HEK293 (cell line): ENCODE measurements around the gene TAX1BP1.

Source experiments
- CTCF ChIA-PET: fragments of 350-600 bp; formaldehyde crosslinking; extraction: SDS; loops from one replicate; lab custom pipeline; 2021; ENCODE audit warnings: antibody characterized with exemption; lab: Yijun Ruan, JAX
- POLR2A ChIA-PET: fragments of 300-600 bp; formaldehyde crosslinking; extraction: SDS; loops from one replicate; lab custom pipeline; 2020; ENCODE audit warnings: antibody characterized with exemption, inconsistent platforms; lab: Yijun Ruan, JAX
- H3K27ac ChIP-seq: fragments of 200-500 bp; sonication (Bioruptor generic); 2 replicates; pipeline ENCODE4 v1.5.1; 2014; ENCODE audit warnings: low read depth, low read length, control low read depth, inconsistent platforms; ENCODE audit errors: extremely low read depth
- H3K36me3 ChIP-seq, 2 experiments: fragments of 200-500 bp in 1 of 2; sonication (Bioruptor generic) in 1 of 2; 1 replicate in 1 of 2; 2 replicates in 1 of 2; pipeline ENCODE4 v1.5.1; 2014 to 2017; ENCODE audit warnings: inconsistent platforms in 2 of 2, low read length in 2 of 2; ENCODE audit not compliant: control insufficient read depth in 2 of 2, insufficient read depth in 1 of 2
- H3K4me1 ChIP-seq: fragments of 200-500 bp; sonication (Bioruptor generic); 2 replicates; pipeline ENCODE4 v1.5.1; 2014; ENCODE audit warnings: mild to moderate bottlenecking, low read length, inconsistent platforms; ENCODE audit not compliant: control insufficient read depth, insufficient read depth
- H3K4me3 ChIP-seq: 2 replicates; pipeline ENCODE4 v1.5.1; 2011; ENCODE audit warnings: low read depth, mild to moderate bottlenecking, control low read depth, low read length, moderate library complexity
- H3K9me3 ChIP-seq: fragments of 200-500 bp; sonication (Bioruptor generic); 2 replicates; pipeline ENCODE4 v1.5.1; 2014; ENCODE audit warnings: low read depth, low read length, inconsistent platforms; ENCODE audit not compliant: control insufficient read depth, insufficient read depth
- GLI4 ChIP-seq: fragments of 450-650 bp; formaldehyde crosslinking; IDR thresholded peaks from 2 replicates; pipeline ENCODE4 v1.5.1; 2016; ENCODE audit warnings: missing biosample characterization, missing genetic modification characterization
- KLF1 ChIP-seq: fragments of 450-650 bp; formaldehyde crosslinking; IDR thresholded peaks from 2 replicates; pipeline ENCODE4 v1.5.1; 2016; ENCODE audit warnings: missing biosample characterization, missing genetic modification characterization
- PRDM1 ChIP-seq: fragments of 450-650 bp; formaldehyde crosslinking; IDR thresholded peaks from 2 replicates; pipeline ENCODE4; 2016; ENCODE audit warnings: missing biosample characterization, missing genetic modification characterization
- PRDM10 ChIP-seq: fragments of 450-650 bp; formaldehyde crosslinking; IDR thresholded peaks from 2 replicates; pipeline ENCODE4 v1.5.1; 2016; ENCODE audit warnings: missing biosample characterization, missing genetic modification characterization
- RBAK ChIP-seq: fragments of 450-650 bp; formaldehyde crosslinking; IDR thresholded peaks from 2 replicates; pipeline ENCODE4 v1.5.1; 2016; ENCODE audit warnings: missing biosample characterization, missing genetic modification characterization
- REPIN1 ChIP-seq: fragments of 450-650 bp; formaldehyde crosslinking; IDR thresholded peaks from 2 replicates; pipeline ENCODE4 v1.5.1; 2017; ENCODE audit warnings: missing biosample characterization, missing genetic modification characterization, low read depth
- ZFP37 ChIP-seq: fragments of 450-650 bp; formaldehyde crosslinking; IDR thresholded peaks from 2 replicates; pipeline ENCODE4 v1.5.1; 2016; ENCODE audit warnings: missing biosample characterization, missing genetic modification characterization
- ZFP69B ChIP-seq: fragments of 450-650 bp; formaldehyde crosslinking; IDR thresholded peaks from 2 replicates; pipeline ENCODE4 v1.5.1; 2016; ENCODE audit warnings: missing biosample characterization, missing genetic modification characterization
- ZNF214 ChIP-seq: fragments of 450-650 bp; formaldehyde crosslinking; IDR thresholded peaks from 2 replicates; pipeline ENCODE4 v1.5.1; 2017; ENCODE audit warnings: missing biosample characterization, mild to moderate bottlenecking, missing genetic modification characterization, borderline replicate concordance
- ZNF302 ChIP-seq: fragments of 450-650 bp; formaldehyde crosslinking; IDR thresholded peaks from 2 replicates; pipeline ENCODE4 v1.5.1; 2016; ENCODE audit warnings: missing biosample characterization, missing genetic modification characterization, low read depth
- ZNF404 ChIP-seq: fragments of 450-650 bp; formaldehyde crosslinking; IDR thresholded peaks from 2 replicates; pipeline ENCODE4 v1.5.1; 2017; ENCODE audit warnings: missing biosample characterization, missing genetic modification characterization
- ZNF600 ChIP-seq: fragments of 450-650 bp; formaldehyde crosslinking; IDR thresholded peaks from 2 replicates; pipeline ENCODE4 v1.5.1; 2016; ENCODE audit warnings: missing biosample characterization, missing genetic modification characterization
- ZNF610 ChIP-seq: fragments of 450-650 bp; formaldehyde crosslinking; IDR thresholded peaks from 2 replicates; pipeline ENCODE4 v1.5.1; 2016; ENCODE audit warnings: missing biosample characterization, missing genetic modification characterization, borderline replicate concordance
- ZNF626 ChIP-seq: fragments of 450-650 bp; sonication (Bioruptor Pico); formaldehyde crosslinking; IDR thresholded peaks from 2 replicates; pipeline ENCODE4 v1.5.1; 2018; ENCODE audit warnings: missing biosample characterization, missing genetic modification characterization, inconsistent platforms
- ZNF654 ChIP-seq: fragments of 450-650 bp; formaldehyde crosslinking; IDR thresholded peaks from 2 replicates; pipeline ENCODE4 v1.5.1; 2016; ENCODE audit warnings: low read depth, missing biosample characterization, missing genetic modification characterization
- ZNF660 ChIP-seq: fragments of 450-650 bp; IDR thresholded peaks from 2 replicates; pipeline ENCODE4 v1.5.1; 2018; ENCODE audit warnings: missing biosample characterization, mild to moderate bottlenecking, missing genetic modification characterization
- ZNF768 ChIP-seq: fragments of 450-650 bp; formaldehyde crosslinking; IDR thresholded peaks from 2 replicates; pipeline ENCODE4 v1.5.1; 2018; ENCODE audit warnings: missing biosample characterization, mild to moderate bottlenecking, missing genetic modification characterization
- ZNF776 ChIP-seq: fragments of 450-650 bp; formaldehyde crosslinking; IDR thresholded peaks from 2 replicates; pipeline ENCODE4 v1.5.0; 2017; ENCODE audit warnings: missing biosample characterization, missing genetic modification characterization, borderline replicate concordance
- ZNF830 ChIP-seq: fragments of 450-650 bp; IDR thresholded peaks from 2 replicates; pipeline ENCODE4 v1.5.0; 2018; ENCODE audit warnings: missing biosample characterization, missing genetic modification characterization, low read depth, mild to moderate bottlenecking, moderate library complexity
- ZNF843 ChIP-seq: fragments of 450-650 bp; formaldehyde crosslinking; IDR thresholded peaks from 2 replicates; pipeline ENCODE4 v1.5.1; 2016; ENCODE audit warnings: missing biosample characterization, missing genetic modification characterization
- ZSCAN5A ChIP-seq: fragments of 450-650 bp; formaldehyde crosslinking; IDR thresholded peaks from 2 replicates; pipeline ENCODE4 v1.5.1; 2016; ENCODE audit warnings: missing biosample characterization, missing genetic modification characterization
- TF ChIP-seq, protein P1 (sequence below): fragments of 450-650 bp; formaldehyde crosslinking; IDR thresholded peaks from 2 replicates; pipeline ENCODE4 v1.5.1; 2016; ENCODE audit warnings: missing biosample characterization, missing genetic modification characterization
- TF ChIP-seq, protein P2 (sequence below): fragments of 450-650 bp; formaldehyde crosslinking; IDR thresholded peaks from 2 replicates; pipeline ENCODE4 v1.5.1; 2016; ENCODE audit warnings: missing biosample characterization, missing genetic modification characterization

The TAX1BP1 gene

GRCh38 chr7:27771111-27771510 lies 31.1 kb downstream of the TAX1BP1 start (continued):
- TF ChIP-seq, protein P1, sequence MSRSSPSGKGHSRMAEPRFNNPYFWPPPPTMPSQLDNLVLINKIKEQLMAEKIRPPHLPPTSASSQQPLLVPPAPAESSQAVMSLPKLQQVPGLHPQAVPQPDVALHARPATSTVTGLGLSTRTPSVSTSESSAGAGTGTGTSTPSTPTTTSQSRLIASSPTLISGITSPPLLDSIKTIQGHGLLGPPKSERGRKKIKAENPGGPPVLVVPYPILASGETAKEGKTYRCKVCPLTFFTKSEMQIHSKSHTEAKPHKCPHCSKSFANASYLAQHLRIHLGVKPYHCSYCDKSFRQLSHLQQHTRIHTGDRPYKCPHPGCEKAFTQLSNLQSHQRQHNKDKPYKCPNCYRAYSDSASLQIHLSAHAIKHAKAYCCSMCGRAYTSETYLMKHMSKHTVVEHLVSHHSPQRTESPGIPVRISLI (tag by site-specific recombination) = 0 out of 2 replicates have a peak, but pooled peaks have one; percentile 84

DNA sequence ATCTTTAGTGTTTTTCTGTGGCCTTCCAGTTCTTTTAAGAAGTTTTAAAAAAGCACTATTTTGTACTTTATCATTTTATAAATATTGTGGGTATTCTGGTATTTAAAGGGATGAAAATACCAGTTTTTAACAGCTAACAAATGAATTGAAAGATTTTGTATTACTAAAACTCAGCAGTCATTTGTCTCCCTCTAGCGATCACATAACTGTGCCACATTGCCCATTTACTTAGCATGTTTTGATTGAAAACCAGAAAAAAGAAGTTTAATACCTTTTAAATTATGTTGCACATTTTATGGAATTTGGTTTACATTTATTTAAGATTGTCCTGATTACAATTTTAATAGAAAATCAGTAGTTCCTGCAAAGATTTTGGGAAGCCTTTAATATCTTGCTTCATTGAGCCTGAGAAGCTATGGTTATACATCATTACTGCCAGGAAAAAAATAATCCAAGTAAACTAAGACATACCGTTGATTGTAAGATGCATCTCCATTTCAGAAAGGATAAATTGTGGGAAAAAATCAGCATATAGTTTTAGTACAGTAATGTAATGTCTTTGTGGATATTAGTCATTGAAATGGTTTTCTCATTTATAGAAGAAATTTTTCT lies 34.9 kb downstream of the TAX1BP1 start:
- POLR2A ChIA-PET = interaction anchor here (0.7 to 0.9 kb wide), 2 partner anchors 30 to 34 kb away, joined by 3 to 4 read pairs; no protein-coding TSS in a partner anchor
- Histone ChIP-seq H3K4me1 (no peaks in the 10 kb centered on the region), H3K36me3 (peaks cover 8 to 18% of the 10 kb centered on the region in 2 experiments; a peak in 2 of 3 replicates), H3K9me3 (no peaks in the 10 kb centered on the region), H3K4me3 (no peak overlapping the region), H3K27ac (no peak overlapping the region)
- no peak for TF ChIP-seq RBAK
- no peak for TF ChIP-seq ZFP37 (tag by site-specific recombination)
- peak; percentile 52 for TF ChIP-seq ZNF654
- CTCF ChIA-PET = interaction anchor here (0.5 to 3.1 kb wide), 26 partner anchors 7 to 579 kb away, joined by 3 to 19 read pairs (median 4); partner anchors contain the start of gene HOXA13

DNA sequence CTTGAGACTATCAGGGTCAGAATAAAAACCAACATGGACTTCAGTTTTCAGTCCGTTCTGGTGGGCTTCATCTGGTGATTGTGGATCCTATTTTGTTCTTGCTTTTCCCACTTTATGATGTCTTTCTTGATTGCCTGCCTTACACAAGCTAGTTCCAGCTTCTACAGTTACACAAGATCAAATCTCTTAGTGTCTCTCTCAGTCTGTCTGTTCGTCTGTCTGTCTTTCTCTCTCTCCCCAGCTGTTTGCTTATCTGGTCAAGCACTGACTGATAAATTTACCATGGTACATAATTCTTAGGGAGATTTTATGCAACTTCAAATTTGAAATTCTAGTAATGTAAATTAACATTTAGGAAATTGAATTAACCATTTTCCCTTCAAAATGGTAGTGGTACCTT lies 35.8 kb downstream of the TAX1BP1 start:
- H3K9me3 ChIP-seq = no peaks in the 10 kb centered on the region
- POLR2A ChIA-PET = no interaction called here
- TF ChIP-seq PRDM10 = no peak
- TF ChIP-seq, protein P2, sequence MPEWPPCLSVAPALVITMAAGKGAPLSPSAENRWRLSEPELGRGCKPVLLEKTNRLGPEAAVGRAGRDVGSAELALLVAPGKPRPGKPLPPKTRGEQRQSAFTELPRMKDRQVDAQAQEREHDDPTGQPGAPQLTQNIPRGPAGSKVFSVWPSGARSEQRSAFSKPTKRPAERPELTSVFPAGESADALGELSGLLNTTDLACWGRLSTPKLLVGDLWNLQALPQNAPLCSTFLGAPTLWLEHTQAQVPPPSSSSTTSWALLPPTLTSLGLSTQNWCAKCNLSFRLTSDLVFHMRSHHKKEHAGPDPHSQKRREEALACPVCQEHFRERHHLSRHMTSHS (tag by site-specific recombination) = no peak
- TF ChIP-seq ZFP69B (tag by site-specific recombination) = no peak
- no peak for TF ChIP-seq PRDM1
- TF ChIP-seq REPIN1 (tag by site-specific recombination) = no peak
- TF ChIP-seq ZNF830 = no peak
- TF ChIP-seq, all 188 proteins: peak for 0
- CTCF ChIA-PET = interaction anchor here (0.6 to 3.1 kb wide), 6 partner anchors 9 to 245 kb away, joined by 3 to 19 read pairs (median 4); no protein-coding TSS in a partner anchor
- peaks cover 8 to 12% of the 10 kb centered on the region in 2 experiments; a peak in 2 of 3 replicates for H3K36me3 ChIP-seq
- no peaks in the 10 kb centered on the region for H3K4me1 ChIP-seq
- H3K4me3 ChIP-seq = no peak overlapping the region
- no peak overlapping the region for H3K27ac ChIP-seq

GRCh38 chr7:27777662-27778061 lies 37.7 kb downstream of the TAX1BP1 start:
- Histone ChIP-seq H3K9me3 (no peaks in the 10 kb centered on the region), H3K27ac (no peak overlapping the region), H3K4me3 (no peak overlapping the region), H3K4me1 (no peaks in the 10 kb centered on the region), H3K36me3 (no peaks in the 10 kb centered on the region)
- ChIA-PET CTCF (interaction anchor here (0.6 to 1.5 kb wide), 4 partner anchors 28 to 1926 kb away, joined by 3 to 6 read pairs (median 4); no protein-coding TSS in a partner anchor), POLR2A (interaction anchor here (0.9 kb wide), 1 partner anchor 12 kb away, joined by 5 read pairs; no protein-coding TSS in a partner anchor)
- no peak for TF ChIP-seq ZNF302 (tag by site-specific recombination)
- TF ChIP-seq ZNF600 (tag by site-specific recombination) = no peak
- TF ChIP-seq GLI4 = no peak
- no peak for TF ChIP-seq ZNF214 (tag by site-specific recombination)
- no peak for TF ChIP-seq ZSCAN5A (tag by site-specific recombination)
- TF ChIP-seq ZNF626 (tag by site-specific recombination) = no peak
- TF ChIP-seq KLF1 (tag by site-specific recombination) = no peak
- TF ChIP-seq ZNF768 (tag by site-specific recombination) = no peak
- TF ChIP-seq ZNF404 = no peak
- no peak for TF ChIP-seq ZNF660 (tag by site-specific recombination)
- TF ChIP-seq ZNF843 = no peak
- no peak for TF ChIP-seq ZNF776 (tag by site-specific recombination)
- no peak for TF ChIP-seq ZNF610 (tag by site-specific recombination)
- no peak for TF ChIP-seq RBAK
